ENCODE results near the gene FBXL13. TPM values are rescaled to one million over a fixed set of nuclear protein-coding genes. Genes with fewer than 3 reads are reported as not detected.
"Not testable (repeated sequence)": the region's sequence is repeated elsewhere in the genome, so short reads cannot be mapped to it uniquely, and the experiment has no call there.

FBXL13 gene
- total and polyA plus RNA-seq, 11 donors = 0.16 to 1.2 (median 0.41) TPM; not detected in 1

DNA sequence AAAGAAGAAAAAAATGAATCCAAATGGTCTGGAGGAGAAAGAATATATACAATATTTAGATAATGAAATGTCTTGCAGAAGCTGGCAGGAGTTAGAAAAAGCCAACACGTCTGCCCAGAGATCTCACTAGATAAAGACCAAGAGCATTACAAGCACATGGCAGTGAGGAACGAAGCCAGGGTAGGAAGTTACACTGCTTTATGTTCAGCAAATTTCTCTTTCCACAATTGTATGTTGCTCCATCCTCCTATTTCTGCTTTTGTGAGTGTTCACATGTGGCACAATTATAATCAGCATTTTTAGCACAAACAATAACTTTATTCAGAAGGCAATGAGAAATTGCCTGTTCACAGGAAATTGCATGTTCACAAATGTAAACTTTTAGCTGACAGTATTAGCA lies 108.1 kb downstream of the FBXL13 start:
- 53 to 67% (median 60%) methylated on average over 2 of the region's 2 CpGs for WGBS, 4 donors

DNA sequence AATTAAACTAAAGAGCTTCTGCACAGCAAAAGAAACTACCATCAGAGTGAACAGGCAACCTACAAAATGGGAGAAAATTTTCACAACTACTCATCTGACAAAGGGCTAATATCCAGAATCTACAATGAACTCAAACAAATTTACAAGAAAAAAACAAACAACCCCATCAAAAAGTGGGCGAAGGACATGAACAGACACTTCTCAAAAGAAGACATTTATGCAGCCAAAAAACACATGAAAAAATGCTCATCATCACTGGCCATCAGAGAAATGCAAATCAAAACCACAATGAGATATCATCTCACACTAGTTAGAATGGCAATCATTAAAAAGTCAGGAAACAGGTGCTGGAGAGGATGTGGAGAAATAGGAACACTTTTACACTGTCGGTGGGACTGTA lies 112.6 kb downstream of the FBXL13 start:
- H3K27me3 ChIP-seq; H3K4me3 ChIP-seq; intact Hi-C loops (cut with DNase I); H3K27ac ChIP-seq; H3K9me3 ChIP-seq; H3K4me1 ChIP-seq; ATAC-seq; DNase-seq; H3K36me3 ChIP-seq: not testable (repeated sequence)
- 27 to 56% (median 45%) methylated on average over 1 to 2 of the region's 2 CpGs for WGBS, 4 donors

More for the DNA sequence above, 108.1 kb downstream of the FBXL13 start:
- Histone ChIP-seq H3K9me3 (peaks cover 0 to 3% (median 0%) of the 10 kb centered on the region in 12 donors), H3K27me3 (no peaks in the 10 kb centered on the region), H3K36me3 (no peaks in the 10 kb centered on the region), H3K27ac (no peak overlapping the region), H3K4me3 (no peak overlapping the region), H3K4me1 (no peaks in the 10 kb centered on the region)
- intact Hi-C loops (cut with DNase I) = no loop called here
- TF ChIP-seq, protein P1, sequence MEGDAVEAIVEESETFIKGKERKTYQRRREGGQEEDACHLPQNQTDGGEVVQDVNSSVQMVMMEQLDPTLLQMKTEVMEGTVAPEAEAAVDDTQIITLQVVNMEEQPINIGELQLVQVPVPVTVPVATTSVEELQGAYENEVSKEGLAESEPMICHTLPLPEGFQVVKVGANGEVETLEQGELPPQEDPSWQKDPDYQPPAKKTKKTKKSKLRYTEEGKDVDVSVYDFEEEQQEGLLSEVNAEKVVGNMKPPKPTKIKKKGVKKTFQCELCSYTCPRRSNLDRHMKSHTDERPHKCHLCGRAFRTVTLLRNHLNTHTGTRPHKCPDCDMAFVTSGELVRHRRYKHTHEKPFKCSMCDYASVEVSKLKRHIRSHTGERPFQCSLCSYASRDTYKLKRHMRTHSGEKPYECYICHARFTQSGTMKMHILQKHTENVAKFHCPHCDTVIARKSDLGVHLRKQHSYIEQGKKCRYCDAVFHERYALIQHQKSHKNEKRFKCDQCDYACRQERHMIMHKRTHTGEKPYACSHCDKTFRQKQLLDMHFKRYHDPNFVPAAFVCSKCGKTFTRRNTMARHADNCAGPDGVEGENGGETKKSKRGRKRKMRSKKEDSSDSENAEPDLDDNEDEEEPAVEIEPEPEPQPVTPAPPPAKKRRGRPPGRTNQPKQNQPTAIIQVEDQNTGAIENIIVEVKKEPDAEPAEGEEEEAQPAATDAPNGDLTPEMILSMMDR (IDR thresholded peaks at IDR 0.05) = no peak
- TF ChIP-seq POLR2A (IDR thresholded peaks at IDR 0.05) = no peak
- DNase-seq = no peak
- no peak for ATAC-seq

DNA sequence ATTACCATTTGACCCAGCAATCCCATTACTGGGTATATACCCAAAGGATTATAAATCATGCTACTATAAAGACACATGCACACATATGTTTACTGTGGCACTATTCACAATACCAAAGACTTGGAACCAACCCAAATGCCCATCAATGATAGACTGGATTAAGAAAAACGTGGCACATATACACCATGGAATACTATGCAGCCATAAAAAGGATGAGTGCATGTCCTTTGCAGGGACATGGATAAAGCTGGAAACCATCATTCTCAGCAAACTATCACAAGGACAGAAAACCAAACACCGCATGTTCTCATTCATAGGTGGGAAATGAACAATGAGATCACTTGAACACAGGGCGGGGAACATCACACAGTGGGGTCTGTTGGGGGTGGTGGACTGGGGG lies 116.6 kb downstream of the FBXL13 start:
- H3K27me3 ChIP-seq; intact Hi-C loops (cut with DNase I); DNase-seq; H3K36me3 ChIP-seq; H3K27ac ChIP-seq; H3K4me3 ChIP-seq; ATAC-seq; H3K4me1 ChIP-seq: not testable (repeated sequence)
- 81 to 93% (median 92%) methylated on average over 3 of the region's 3 CpGs for WGBS, 4 donors
- H3K9me3 ChIP-seq = peaks cover 0 to 31% (median 0%) of the 10 kb centered on the region in 12 donors

DNA sequence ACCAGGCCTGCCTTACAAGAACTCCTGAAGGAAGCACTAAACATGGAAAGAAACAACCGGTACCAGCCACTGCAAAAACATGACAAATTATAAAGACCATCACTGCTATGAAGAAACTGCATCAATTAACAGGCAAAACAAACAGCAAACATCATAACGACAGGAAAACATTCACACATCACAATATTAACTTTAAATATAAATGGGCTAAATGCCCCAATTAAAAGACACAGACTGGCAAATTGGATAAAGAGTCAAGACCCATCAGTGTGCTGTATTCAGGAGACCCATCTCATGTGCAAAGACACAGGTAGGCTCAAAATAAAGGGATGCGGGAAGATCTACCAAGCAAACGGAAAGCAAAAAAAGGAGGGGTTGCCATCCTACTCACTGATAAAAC lies 120.2 kb downstream of the FBXL13 start:
- ATAC-seq; H3K27ac ChIP-seq; DNase-seq; H3K4me3 ChIP-seq; intact Hi-C loops (cut with DNase I); H3K4me1 ChIP-seq; H3K36me3 ChIP-seq; H3K27me3 ChIP-seq: not testable (repeated sequence)
- WGBS, 4 donors = 85 to 95% (median 94%) methylated on average over 4 of the region's 4 CpGs
- peaks cover 0 to 35% (median 0%) of the 10 kb centered on the region in 12 donors for H3K9me3 ChIP-seq

DNA sequence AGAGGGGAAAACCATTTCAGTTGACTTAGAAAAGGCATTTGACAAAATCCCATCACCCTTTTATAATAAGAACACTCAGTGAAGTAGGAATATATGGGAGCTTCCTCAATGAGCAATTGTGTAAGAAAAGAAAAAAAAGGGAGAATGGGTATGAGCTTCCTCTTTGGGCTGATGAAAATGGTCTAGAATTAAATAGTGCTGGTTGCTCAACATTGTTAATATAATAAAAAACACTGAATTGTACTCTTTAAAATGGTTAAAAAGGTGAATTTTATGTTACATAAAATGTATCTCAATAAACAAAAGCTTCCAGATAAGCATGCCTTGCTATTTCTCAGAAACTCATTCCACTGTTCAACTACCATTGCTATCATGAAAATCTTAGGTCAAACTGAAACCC lies 121.2 kb downstream of the FBXL13 start:
- H3K4me3 ChIP-seq = no peak overlapping the region
- H3K36me3 ChIP-seq = no peaks in the 10 kb centered on the region
- ATAC-seq = no peak
- no peaks in the 10 kb centered on the region for H3K4me1 ChIP-seq
- TF ChIP-seq POLR2A (IDR thresholded peaks at IDR 0.05) = no peak
- TF ChIP-seq, protein P1 (IDR thresholded peaks at IDR 0.05) = no peak
- H3K9me3 ChIP-seq = peaks cover 0 to 35% (median 0%) of the 10 kb centered on the region in 12 donors
- no peak overlapping the region for H3K27ac ChIP-seq
- intact Hi-C loops (cut with DNase I) = no loop called here
- H3K27me3 ChIP-seq = no peaks in the 10 kb centered on the region
- DNase-seq = no peak

DNA sequence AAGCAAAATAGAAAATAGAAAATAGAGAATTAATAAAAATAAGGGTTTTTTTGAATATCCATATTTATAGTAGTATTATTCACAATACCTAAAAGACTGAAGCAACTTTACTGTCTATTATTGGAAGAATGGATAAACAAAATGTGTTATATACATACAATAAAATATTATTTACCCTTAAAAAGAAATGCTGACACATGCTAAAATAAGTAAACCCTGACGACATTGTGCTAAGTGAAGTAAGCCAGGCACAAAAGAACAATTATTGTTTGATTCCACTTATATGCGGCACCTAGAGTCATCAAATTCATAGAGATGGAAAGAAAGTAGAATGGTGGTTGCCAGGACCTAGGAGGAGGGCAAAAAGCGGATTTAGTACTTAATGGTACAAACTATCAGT lies 122.8 kb downstream of the FBXL13 start:
- DNase-seq (no peak), ATAC-seq (no peak)
- TF ChIP-seq, protein P1 (IDR thresholded peaks at IDR 0.05) = no peak
- no peak for TF ChIP-seq POLR2A (IDR thresholded peaks at IDR 0.05)
- H3K4me1 ChIP-seq = peaks cover 0 to 6% (median 0%) of the 10 kb centered on the region in 12 donors
- intact Hi-C loops (cut with DNase I) = no loop called here
- no peaks in the 10 kb centered on the region for H3K27me3 ChIP-seq
- no peak overlapping the region for H3K4me3 ChIP-seq
- H3K9me3 ChIP-seq = peaks cover 0 to 32% (median 0%) of the 10 kb centered on the region in 12 donors
- no peak overlapping the region for H3K27ac ChIP-seq
- WGBS, 4 donors = 91 to 96% (median 95%) methylated on average over 3 of the region's 3 CpGs
- no peaks in the 10 kb centered on the region for H3K36me3 ChIP-seq
